Mesenchymal stem cell (in vitro differentiated cells and primary cell): ENCODE data around the gene BMAL1.
"Not testable (repeated sequence)": the region's sequence is repeated elsewhere in the genome, so short reads cannot be mapped to it uniquely, and the experiment has no call there.

Experiments used
- DNase-seq: peaks from one replicate; pipeline ENCODE4 v3.0.0-alpha.2; 2013
- H2AFZ ChIP-seq: one replicate; pipeline ENCODE4 v1.6.1; 2013; ENCODE audit warnings: low read depth, mild to moderate bottlenecking, control low read depth, inconsistent platforms, low read length, moderate library complexity
- H2AK5ac ChIP-seq: 2 replicates; pipeline ENCODE4 v1.6.1; 2013; ENCODE audit warnings: low read length, moderate library complexity, mild to moderate bottlenecking, inconsistent platforms; ENCODE audit not compliant: severe bottlenecking
- H2BK120ac ChIP-seq: one replicate; pipeline ENCODE4 v1.6.1; 2013; ENCODE audit warnings: low read depth, mild to moderate bottlenecking, inconsistent platforms, low read length, moderate library complexity
- H2BK12ac ChIP-seq, 2 experiments: one replicate each; pipeline ENCODE4 v1.6.1; 2013; ENCODE audit warnings: inconsistent platforms in 2 of 2, low read length in 2 of 2, mild to moderate bottlenecking in 2 of 2, moderate library complexity in 2 of 2, control low read depth in 1 of 2
- H2BK15ac ChIP-seq: one replicate; pipeline ENCODE4 v1.6.1; 2013; ENCODE audit warnings: mild to moderate bottlenecking, low read depth, inconsistent platforms; ENCODE audit not compliant: poor library complexity, severe bottlenecking
- H2BK5ac ChIP-seq: 2 replicates; pipeline ENCODE4 v1.6.1; 2013; ENCODE audit warnings: low read depth, mild to moderate bottlenecking, low read length, control low read depth, inconsistent platforms; ENCODE audit not compliant: poor library complexity, severe bottlenecking
- H3K14ac ChIP-seq, 2 experiments: one replicate each; pipeline ENCODE4 v1.6.1; 2013; ENCODE audit warnings: inconsistent platforms in 2 of 2, low read length in 2 of 2, control low read depth in 1 of 2, mild to moderate bottlenecking in 1 of 2, moderate library complexity in 1 of 2
- H3K18ac ChIP-seq, 2 experiments: one replicate each; pipeline ENCODE4 v1.6.1; 2013; ENCODE audit warnings: inconsistent platforms in 2 of 2, low read length in 2 of 2, control low read depth in 1 of 2, low read depth in 1 of 2, mild to moderate bottlenecking in 1 of 2
- H3K23ac ChIP-seq, 2 experiments: one replicate each; pipeline ENCODE4 v1.6.1; 2013; ENCODE audit warnings: inconsistent platforms in 2 of 2, low read length in 2 of 2, mild to moderate bottlenecking in 2 of 2, moderate library complexity in 2 of 2, control low read depth in 1 of 2
- H3K27ac ChIP-seq: 2 replicates; pipeline ENCODE4 v1.5.1; 2013; ENCODE audit warnings: mild to moderate bottlenecking, moderate library complexity, low read length, control low read depth, inconsistent platforms; ENCODE audit not compliant: poor library complexity, severe bottlenecking
- H3K27me3 ChIP-seq, 2 experiments: 2 replicates each; pipeline versions ENCODE4 v1.6.1 to v1.7.0; 2013; ENCODE audit warnings: low read length in 2 of 2, mild to moderate bottlenecking in 2 of 2, moderate library complexity in 2 of 2, control low read depth in 1 of 2, inconsistent platforms in 1 of 2; ENCODE audit not compliant: control insufficient read depth in 1 of 2, insufficient read depth in 1 of 2
- H3K36me3 ChIP-seq, 2 experiments: 2 replicates each; pipeline versions ENCODE4 v1.6.1 to v1.7.0; 2013; ENCODE audit warnings: low read length in 2 of 2, control low read depth in 1 of 2, inconsistent platforms in 1 of 2, low read depth in 1 of 2, mild to moderate bottlenecking in 1 of 2; ENCODE audit not compliant: insufficient read depth in 2 of 2, control insufficient read depth in 1 of 2
- H3K4ac ChIP-seq, 2 experiments: one replicate each; pipeline ENCODE4 v1.6.1; 2013; ENCODE audit warnings: inconsistent platforms in 2 of 2, low read length in 2 of 2, mild to moderate bottlenecking in 2 of 2, moderate library complexity in 2 of 2, control low read depth in 1 of 2, low read depth in 1 of 2
- H3K4me1 ChIP-seq: 2 replicates; pipeline ENCODE4 v1.6.1; 2013; ENCODE audit warnings: low read depth, low read length, control low read depth; ENCODE audit not compliant: control insufficient read depth, insufficient read depth
- H3K4me2 ChIP-seq: 2 replicates; pipeline ENCODE4 v1.6.1; 2013; ENCODE audit warnings: low read length, mild to moderate bottlenecking, inconsistent platforms; ENCODE audit not compliant: poor library complexity, severe bottlenecking
- H3K4me3 ChIP-seq, 2 experiments: 2 replicates each; pipeline versions ENCODE4 v1.5.1 to v1.7.0; 2013; ENCODE audit warnings: low read length in 2 of 2, mild to moderate bottlenecking in 2 of 2, control low read depth in 1 of 2, low read depth in 1 of 2; ENCODE audit not compliant: insufficient read depth in 1 of 2
- H3K79me1 ChIP-seq: replicated peaks from 2 replicates; pipeline ENCODE4 v1.6.1; 2013; ENCODE audit warnings: mild to moderate bottlenecking, control low read depth, low read length, inconsistent platforms; ENCODE audit not compliant: poor library complexity, severe bottlenecking
- H3K9ac ChIP-seq: 2 replicates; pipeline ENCODE4 v1.7.0; 2013; ENCODE audit warnings: mild to moderate bottlenecking, low read length, moderate library complexity
- H3K9me3 ChIP-seq: 2 replicates; pipeline ENCODE4 v1.7.0; 2013; ENCODE audit warnings: mild to moderate bottlenecking, low read length; ENCODE audit not compliant: control insufficient read depth
- H4K8ac ChIP-seq: one replicate; pipeline ENCODE4 v1.6.1; 2013; ENCODE audit warnings: inconsistent platforms, mild to moderate bottlenecking, low read length, moderate library complexity
- H4K91ac ChIP-seq: one replicate; pipeline ENCODE4 v1.6.1; 2013; ENCODE audit warnings: mild to moderate bottlenecking, low read length, inconsistent platforms
- WGBS: methylation state at CpG from one replicate; pipeline ENCODE4 v1.1.7; 2013; ENCODE audit warnings: mixed read lengths; 5-methylcytosine and 5-hydroxymethylcytosine counted together

Gene BMAL1

DNA sequence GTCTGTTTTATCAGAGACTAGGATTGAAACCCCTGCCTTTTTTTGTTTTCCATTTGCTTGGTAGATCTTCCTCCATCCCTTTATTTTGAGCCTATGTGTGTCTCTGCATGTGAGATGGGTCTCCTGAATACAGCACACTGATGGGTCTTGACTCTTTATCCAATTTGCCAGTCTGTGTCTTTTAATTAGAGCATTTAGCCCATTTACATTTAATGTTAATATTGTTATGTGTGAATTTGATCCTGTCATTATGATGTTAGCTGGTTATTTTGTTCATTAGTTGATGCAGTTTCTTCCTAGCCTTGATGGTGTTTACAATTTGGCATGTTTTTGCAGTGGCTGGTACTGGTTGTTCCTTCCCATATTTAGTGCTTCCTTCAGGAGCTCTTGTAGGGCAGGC is 120.7 kb downstream of the BMAL1 start:
- not testable (repeated sequence) for H2BK120ac ChIP-seq, H2BK5ac ChIP-seq, H3K18ac ChIP-seq, H2BK12ac ChIP-seq, H3K4me3 ChIP-seq, DNase-seq, H4K8ac ChIP-seq, H3K14ac ChIP-seq, H3K23ac ChIP-seq, H2AK5ac ChIP-seq, H3K9ac ChIP-seq, H2AFZ ChIP-seq, H3K9me3 ChIP-seq, H2BK15ac ChIP-seq, H4K91ac ChIP-seq, H3K27me3 ChIP-seq, H3K4ac ChIP-seq, H3K4me1 ChIP-seq, H3K79me1 ChIP-seq, H3K4me2 ChIP-seq, H3K27ac ChIP-seq
- peaks cover 2 to 28% of the 10 kb centered on the region in 2 experiments for H3K36me3 ChIP-seq

DNA sequence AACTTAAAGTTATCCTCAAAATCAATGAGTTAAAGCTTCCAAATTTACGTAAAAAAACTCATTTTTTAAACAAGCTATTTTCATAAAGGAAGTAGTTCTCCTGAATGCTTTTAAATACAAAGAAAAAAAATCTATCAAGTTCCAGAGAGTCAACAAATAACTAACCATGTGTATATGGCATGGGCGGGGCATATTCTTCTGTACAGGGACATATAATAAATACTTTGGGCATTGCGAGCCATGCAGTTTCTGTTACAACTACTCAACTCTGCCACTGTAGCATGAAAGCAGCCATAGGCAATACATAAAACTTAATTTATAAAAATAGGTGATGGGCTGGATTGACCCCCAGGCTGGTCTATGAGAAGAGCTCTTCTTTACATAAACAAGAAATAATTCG is 127.6 kb downstream of the BMAL1 start:
- 91% methylated on average over 1 of the region's 4 CpGs for WGBS

DNA sequence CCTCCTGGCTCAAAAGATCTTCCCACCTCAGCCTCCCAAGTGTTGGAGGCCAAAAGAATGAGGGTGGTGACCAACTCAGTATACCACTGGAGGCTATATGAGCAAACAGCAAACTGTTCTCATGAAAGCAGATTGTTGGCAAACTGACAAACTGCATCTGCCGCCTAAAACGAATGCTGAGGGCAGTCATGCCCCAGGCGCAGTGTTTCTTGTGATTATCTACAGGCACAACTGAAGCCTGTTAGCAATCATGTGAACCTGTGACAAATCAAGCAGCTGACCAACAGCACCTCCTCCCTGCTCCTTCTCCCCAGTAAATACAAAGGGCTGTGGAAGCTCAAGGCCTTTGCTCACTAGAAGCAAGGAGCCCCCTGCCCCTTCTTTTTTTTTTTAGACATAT is 137.6 kb downstream of the BMAL1 start:
- no peak overlapping the region for H3K18ac ChIP-seq
- no peak for DNase-seq
- no peak overlapping the region for H2BK120ac ChIP-seq
- H2BK12ac ChIP-seq, result no peak overlapping the region
- H3K14ac ChIP-seq, result no peak overlapping the region
- H3K9ac ChIP-seq, result no peak overlapping the region
- no peaks in the 10 kb centered on the region for H3K27me3 ChIP-seq
- 93% methylated on average over 3 of the region's 3 CpGs for WGBS
- no peak overlapping the region for H3K27ac ChIP-seq
- H2AFZ ChIP-seq, result no peak overlapping the region
- no peak overlapping the region for H2AK5ac ChIP-seq
- no peaks in the 10 kb centered on the region for H3K4me1 ChIP-seq
- H3K23ac ChIP-seq, result peak overlapping the region in 1 of 2 experiments; percentile 35
- H3K9me3 ChIP-seq, result no peaks in the 10 kb centered on the region
- no peak overlapping the region for H3K4me2 ChIP-seq
- no peak overlapping the region for H2BK15ac ChIP-seq
- no peak overlapping the region for H2BK5ac ChIP-seq
- no peak overlapping the region for H3K4ac ChIP-seq
- no peak overlapping the region for H4K8ac ChIP-seq
- no peak overlapping the region for H4K91ac ChIP-seq
- no peak overlapping the region for H3K4me3 ChIP-seq
- peaks cover 15 to 73% of the 10 kb centered on the region in 2 experiments for H3K36me3 ChIP-seq
- H3K79me1 ChIP-seq, result peaks cover 12% of the 10 kb centered on the region

More for the DNA sequence above, 127.6 kb downstream of the BMAL1 start:
- Histone ChIP-seq H3K14ac (no peak overlapping the region), H2BK5ac (no peak overlapping the region), H3K23ac (no peak overlapping the region), H2BK12ac (no peak overlapping the region), H4K8ac (no peak overlapping the region), H3K27me3 (no peaks in the 10 kb centered on the region), H3K36me3 (peaks cover 0 to 82% of the 10 kb centered on the region in 2 experiments), H3K27ac (no peak overlapping the region), H2BK120ac (no peak overlapping the region), H3K9me3 (peaks cover 8% of the 10 kb centered on the region), H3K4ac (no peak overlapping the region), H3K4me1 (peaks cover 1% of the 10 kb centered on the region), H2AFZ (no peak overlapping the region), H3K4me3 (no peak overlapping the region), H3K9ac (no peak overlapping the region), H4K91ac (no peak overlapping the region), H3K18ac (no peak overlapping the region), H2AK5ac (no peak overlapping the region), H3K79me1 (peaks cover 8% of the 10 kb centered on the region), H3K4me2 (no peak overlapping the region), H2BK15ac (no peak overlapping the region)
- DNase-seq, result no peak

DNA sequence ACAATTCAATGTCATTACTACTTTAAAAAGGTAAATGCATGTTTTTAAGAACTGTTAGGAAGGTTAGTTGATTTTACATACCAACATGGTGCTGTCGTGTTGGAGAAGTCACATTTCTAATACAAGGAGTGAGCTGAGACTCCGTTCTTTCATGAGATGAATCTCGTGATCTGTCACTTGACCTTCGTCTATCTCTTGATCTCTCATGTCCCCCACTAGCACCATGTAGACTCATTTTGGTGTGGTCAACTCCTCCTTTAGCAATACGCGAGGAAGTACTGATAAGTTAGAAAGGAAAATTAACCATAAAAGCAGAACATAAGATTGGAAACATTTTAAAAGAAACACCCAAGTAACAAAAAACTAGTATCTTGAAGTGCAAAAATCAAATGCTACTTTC is 144.0 kb downstream of the BMAL1 start:
- Histone ChIP-seq H3K27ac (no peak overlapping the region), H3K23ac (no peak overlapping the region), H3K4me3 (no peak overlapping the region), H2AK5ac (no peak overlapping the region), H3K18ac (no peak overlapping the region), H3K4me2 (no peak overlapping the region), H2BK15ac (no peak overlapping the region), H3K9me3 (no peaks in the 10 kb centered on the region), H2BK120ac (no peak overlapping the region), H3K79me1 (peaks cover 7% of the 10 kb centered on the region), H3K4ac (no peak overlapping the region), H3K14ac (no peak overlapping the region), H4K8ac (no peak overlapping the region), H3K36me3 (peaks cover 2 to 31% of the 10 kb centered on the region in 2 experiments), H3K4me1 (peaks cover 3% of the 10 kb centered on the region), H4K91ac (no peak overlapping the region), H2BK12ac (no peak overlapping the region), H2AFZ (no peak overlapping the region), H2BK5ac (no peak overlapping the region), H3K9ac (no peak overlapping the region), H3K27me3 (no peaks in the 10 kb centered on the region)
- DNase-seq, result no peak
- WGBS, result 100% methylated on average over 3 of the region's 6 CpGs
